Endothelial cell of umbilical vein (primary cell): Measurements from ENCODE around the gene HIKESHI. TPM values are rescaled to one million over a fixed set of nuclear protein-coding genes. Genes with fewer than 3 reads are reported as not detected.

Source experiments
- BruUV-seq: library from RNA; stranded (reverse); fragments of 400-500 nt; replicated peaks from 2 replicates; lab custom pipeline; 2021; lab: Mats Ljungman, UMichigan
- CTCF ChIA-PET: fragments of 300-600, 350-600 bp; sonication (Branson Sonifier 250); formaldehyde crosslinking; loops from one replicate; lab custom pipeline; 2021; ENCODE audit warnings: antibody characterized with exemption, inconsistent platforms; lab: Charles Lee
- POLR2A ChIA-PET: fragments of 300-600, 350-600 bp; sonication (Branson Sonifier 250); formaldehyde crosslinking; loops from one replicate; lab custom pipeline; 2021; ENCODE audit warnings: antibody characterized with exemption, inconsistent platforms; lab: Charles Lee
- DNase-seq: peaks from one replicate; pipeline ENCODE4 v3.0.0-alpha.2; 2011; ENCODE audit warnings: low read depth, low spot score
- FAIRE-seq: peaks from 2 replicates; lab custom pipeline; 2011; peaks lifted over from hg19 to GRCh38; lab: Jason Lieb, UNC
- H2AFZ ChIP-seq: 2 replicates; pipeline ENCODE4 v1.6.0; 2012; ENCODE audit warnings: low read depth, low read length, control low read depth, inconsistent platforms
- H3K27ac ChIP-seq: 2 replicates; pipeline ENCODE4 v1.5.1; 2011; ENCODE audit warnings: low read depth, mild to moderate bottlenecking, control low read depth, low read length, moderate library complexity; ENCODE audit not compliant: insufficient read depth
- H3K27me3 ChIP-seq, 2 experiments: 2 replicates each; pipeline versions ENCODE4 v1.6.0 to v1.6.1; 2011; ENCODE audit warnings: low read length in 2 of 2, mixed read lengths in 1 of 2; ENCODE audit not compliant: control insufficient read depth in 2 of 2, insufficient read depth in 2 of 2
- H3K36me3 ChIP-seq, 2 experiments: 2 replicates in 1 of 2; 3 replicates in 1 of 2; pipeline ENCODE4 v1.5.1; 2011; ENCODE audit warnings: low read length in 2 of 2, mild to moderate bottlenecking in 1 of 2, moderate library complexity in 1 of 2; ENCODE audit not compliant: control insufficient read depth in 2 of 2, insufficient read depth in 2 of 2; ENCODE audit errors: extremely low read depth in 1 of 2
- H3K4me1 ChIP-seq: 3 replicates; pipeline ENCODE4 v1.5.1; 2011; ENCODE audit warnings: mild to moderate bottlenecking, low read length; ENCODE audit not compliant: control insufficient read depth, insufficient read depth; ENCODE audit errors: extremely low read depth
- H3K4me2 ChIP-seq: 2 replicates; pipeline ENCODE4 v1.6.1; 2011; ENCODE audit warnings: low read length, control low read depth, mixed read lengths; ENCODE audit not compliant: insufficient read depth
- H3K4me3 ChIP-seq, 3 experiments: fragments of 200-600 bp in 1 of 3; sonication (generic), shearing (Covaris generic) in 1 of 3; replicated peaks in 1 of 3; 2 replicates each; pipeline ENCODE4 v1.5.1; 2011 to 2016; ENCODE audit warnings: control low read depth in 3 of 3, low read length in 3 of 3, mild to moderate bottlenecking in 2 of 3, inconsistent platforms in 1 of 3, low read depth in 1 of 3, moderate library complexity in 1 of 3; ENCODE audit not compliant: insufficient read depth in 1 of 3
- H3K79me2 ChIP-seq: 2 replicates; pipeline ENCODE4 v1.6.0; 2012; ENCODE audit warnings: low read length, inconsistent platforms; ENCODE audit not compliant: control insufficient read depth, insufficient read depth
- H3K9ac ChIP-seq: replicated peaks from 2 replicates; pipeline ENCODE3; 2011; ENCODE audit warnings: low read length, control low read depth; ENCODE audit not compliant: insufficient read depth; ENCODE audit errors: extremely low read depth
- H3K9me1 ChIP-seq: replicated peaks from 3 replicates; pipeline ENCODE4 v1.6.0; 2011; ENCODE audit warnings: mild to moderate bottlenecking, low read length; ENCODE audit not compliant: control insufficient read depth, insufficient read depth; ENCODE audit errors: extremely low read depth
- H3K9me3 ChIP-seq: replicated peaks from 2 replicates; pipeline ENCODE4 v1.5.1; 2012; ENCODE audit warnings: low read length, inconsistent platforms; ENCODE audit not compliant: control insufficient read depth, insufficient read depth
- H4K20me1 ChIP-seq: replicated peaks from 2 replicates; pipeline ENCODE3; 2011; ENCODE audit warnings: mild to moderate bottlenecking, low read length; ENCODE audit not compliant: control insufficient read depth, insufficient read depth; ENCODE audit errors: extremely low read depth
- EZH2 ChIP-seq: IDR thresholded peaks from 2 replicates; pipeline ENCODE4 v1.6.1; 2012; ENCODE audit warnings: borderline replicate concordance, low read depth, mild to moderate bottlenecking, moderate library complexity, low read length, inconsistent platforms; ENCODE audit not compliant: severe bottlenecking
- FOS ChIP-seq: IDR thresholded peaks from 2 replicates; pipeline ENCODE4 v1.6.1; 2011; ENCODE audit warnings: mild to moderate bottlenecking, low read length, moderate library complexity, borderline replicate concordance; ENCODE audit not compliant: insufficient read depth
- GATA2 ChIP-seq: IDR thresholded peaks from 2 replicates; pipeline ENCODE4 v1.7.0; 2011; ENCODE audit warnings: low read depth, mild to moderate bottlenecking, moderate library complexity, mixed read lengths, low read length; ENCODE audit not compliant: insufficient read length, insufficient read depth
- JUN ChIP-seq: IDR thresholded peaks from 2 replicates; pipeline ENCODE4 v1.6.1; 2011; ENCODE audit warnings: borderline replicate concordance, low read depth; ENCODE audit not compliant: insufficient read length, insufficient read depth
- MYC ChIP-seq: IDR thresholded peaks from one replicate; pipeline ENCODE4 v1.6.1; 2011; ENCODE audit warnings: mild to moderate bottlenecking, low read depth, low read length
- POLR2A ChIP-seq: IDR thresholded peaks from 2 replicates; pipeline ENCODE4 v1.6.1; 2012; ENCODE audit warnings: low read depth, mild to moderate bottlenecking, control low read depth, low read length
- POLR2AphosphoS5 ChIP-seq: IDR thresholded peaks from 2 replicates; pipeline ENCODE4 v1.6.1; 2012; ENCODE audit warnings: low read depth, mild to moderate bottlenecking, control low read depth, low read length, moderate library complexity; ENCODE audit not compliant: insufficient read depth
- dilution Hi-C: fragments of 300-500 bp; cut with MboI; formaldehyde crosslinking; loops from one replicate; pipeline ENCODE4 v1.15.0; 2019; ENCODE audit warnings: low sequenced_read_pairs; ENCODE audit not compliant: extremely low pct_ligation_motif_present
- intact Hi-C: fragments of 100-400 bp; cut with micrococcal nuclease; formaldehyde crosslinking; loops from one replicate; pipeline ENCODE4 v1.10.0; 2022
- polyA plus RNA-seq, 4 experiments: library from polyadenylated mRNA; depleted of rRNA in 3 of 4; stranded (reverse) in 3 of 4; unstranded in 1 of 4; fragments of >200 nt; gene quantifications; 2 replicates each; pipeline versions ENCODE4 v1.2.1 to v1.2.3, GENCODE V29; 2011 to 2012; ENCODE audit warnings: missing spikeins in 1 of 4
- total RNA-seq: library from RNA; stranded (reverse); gene quantifications from 2 replicates; pipeline ENCODE4 v1.2.3, GENCODE V29; 2021
- TF ChIP-seq, protein P1 (sequence below): IDR thresholded peaks from 2 replicates; pipeline ENCODE4 v1.6.1; 2011; ENCODE audit not compliant: insufficient read depth, insufficient read length
- TF ChIP-seq, protein P2 (sequence below), 2 donors: IDR thresholded peaks; 1 replicate in 1 of 2; 2 replicates in 1 of 2; pipeline ENCODE4 v1.5.1; 2011; ENCODE audit warnings: low read length in 2 of 2, mild to moderate bottlenecking in 2 of 2, moderate library complexity in 2 of 2, control low read depth in 1 of 2, inconsistent platforms in 1 of 2, low read depth in 1 of 2; ENCODE audit not compliant: insufficient read depth in 1 of 2; ENCODE audit errors: extremely low read depth in 1 of 2

The HIKESHI gene
- total and polyA plus RNA-seq, 2 donors (not counting 3 experiments of a cell fraction or from before 2014, with no cell fraction given), result 40.2 to 66.9 TPM

GRCh38 chr11:86261328-86261727, 40.7 kb upstream of the HIKESHI start:
- no TSS peak for BruUV-seq
- FAIRE-seq (no peak), DNase-seq (no peak)
- no peak for TF ChIP-seq MYC
- no peak for TF ChIP-seq GATA2
- no peak for TF ChIP-seq POLR2AphosphoS5
- TF ChIP-seq, protein P1, sequence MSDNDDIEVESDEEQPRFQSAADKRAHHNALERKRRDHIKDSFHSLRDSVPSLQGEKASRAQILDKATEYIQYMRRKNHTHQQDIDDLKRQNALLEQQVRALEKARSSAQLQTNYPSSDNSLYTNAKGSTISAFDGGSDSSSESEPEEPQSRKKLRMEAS, result no peak
- CTCF ChIA-PET, result interaction anchor here (2.1 to 2.2 kb wide), 2 partner anchors 219 to 406 kb away, joined by 8 to 10 read pairs; partner anchors contain the start of gene CCDC83
- Histone ChIP-seq H3K4me2 (no peak overlapping the region), H3K4me3 (no peak overlapping the region), H4K20me1 (no peaks in the 10 kb centered on the region), H3K4me1 (no peaks in the 10 kb centered on the region), H3K27me3 (no peaks in the 10 kb centered on the region), H3K9me1 (no peaks in the 10 kb centered on the region), H3K79me2 (no peaks in the 10 kb centered on the region), H3K9me3 (no peaks in the 10 kb centered on the region), H3K27ac (no peak overlapping the region), H3K36me3 (peaks cover 2 to 7% of the 10 kb centered on the region in 2 experiments), H2AFZ (no peak overlapping the region), H3K9ac (no peak overlapping the region)
- dilution Hi-C loops (no loop called here), intact Hi-C loops (no loop called here)
- POLR2A ChIA-PET, result no interaction called here

GRCh38 chr11:86262387-86262786, 39.7 kb upstream of the HIKESHI start:
- Histone ChIP-seq H3K79me2 (no peaks in the 10 kb centered on the region), H2AFZ (no peak overlapping the region), H3K9ac (no peak overlapping the region), H3K9me1 (no peaks in the 10 kb centered on the region), H3K4me3 (no peak overlapping the region), H3K27ac (no peak overlapping the region), H3K4me2 (no peak overlapping the region), H4K20me1 (no peaks in the 10 kb centered on the region), H3K36me3 (peaks cover 2 to 7% of the 10 kb centered on the region in 2 experiments), H3K4me1 (no peaks in the 10 kb centered on the region), H3K9me3 (no peaks in the 10 kb centered on the region), H3K27me3 (no peaks in the 10 kb centered on the region)
- DNase-seq (no peak), FAIRE-seq (no peak)
- dilution Hi-C loops, result no loop called here
- ChIA-PET POLR2A (interaction anchor here (0.7 kb wide), 1 partner anchor 9 kb away, joined by 6 read pairs; no protein-coding TSS in a partner anchor), CTCF (interaction anchor here (0.8 to 2.2 kb wide), 2 partner anchors 44 to 408 kb away, joined by 3 to 8 read pairs; partner anchors contain the start of gene CCDC83)
- intact Hi-C loops, result no loop called here
- TF ChIP-seq, protein P2, sequence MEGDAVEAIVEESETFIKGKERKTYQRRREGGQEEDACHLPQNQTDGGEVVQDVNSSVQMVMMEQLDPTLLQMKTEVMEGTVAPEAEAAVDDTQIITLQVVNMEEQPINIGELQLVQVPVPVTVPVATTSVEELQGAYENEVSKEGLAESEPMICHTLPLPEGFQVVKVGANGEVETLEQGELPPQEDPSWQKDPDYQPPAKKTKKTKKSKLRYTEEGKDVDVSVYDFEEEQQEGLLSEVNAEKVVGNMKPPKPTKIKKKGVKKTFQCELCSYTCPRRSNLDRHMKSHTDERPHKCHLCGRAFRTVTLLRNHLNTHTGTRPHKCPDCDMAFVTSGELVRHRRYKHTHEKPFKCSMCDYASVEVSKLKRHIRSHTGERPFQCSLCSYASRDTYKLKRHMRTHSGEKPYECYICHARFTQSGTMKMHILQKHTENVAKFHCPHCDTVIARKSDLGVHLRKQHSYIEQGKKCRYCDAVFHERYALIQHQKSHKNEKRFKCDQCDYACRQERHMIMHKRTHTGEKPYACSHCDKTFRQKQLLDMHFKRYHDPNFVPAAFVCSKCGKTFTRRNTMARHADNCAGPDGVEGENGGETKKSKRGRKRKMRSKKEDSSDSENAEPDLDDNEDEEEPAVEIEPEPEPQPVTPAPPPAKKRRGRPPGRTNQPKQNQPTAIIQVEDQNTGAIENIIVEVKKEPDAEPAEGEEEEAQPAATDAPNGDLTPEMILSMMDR (IDR thresholded peaks at IDR 0.05; ENCODE audit: extremely low read depth in 1 of 2, insufficient read depth in 1 of 2, low read depth in 1 of 2, low read length in 2 of 2), result no peak
- TF ChIP-seq JUN, result no peak
- no peak for TF ChIP-seq GATA2
- TF ChIP-seq MYC, result no peak
- TF ChIP-seq EZH2, result no peak
- TF ChIP-seq POLR2A, result no peak
- TF ChIP-seq, protein P1, result no peak
- TF ChIP-seq FOS, result no peak
- no peak for TF ChIP-seq POLR2AphosphoS5
- no TSS peak for BruUV-seq
